H1 (cell line): Measurements from ENCODE around the gene SPRYD3. TPM values are rescaled to one million over a fixed set of nuclear protein-coding genes. Genes with fewer than 3 reads are reported as not detected.
A peak's percentile ranks its signal among the peaks of the same experiment; 100 is the strongest.

Source experiments
- CTCF ChIA-PET: fragments of 300-600 bp; sonication (Branson Sonifier 250); formaldehyde crosslinking; loops from one replicate; lab custom pipeline; 2021; ENCODE audit not compliant: partially characterized antibody; lab: Charles Lee
- POLR2A ChIA-PET: fragments of 300-600 bp; sonication (Branson Sonifier 250); formaldehyde crosslinking; loops from one replicate; lab custom pipeline; 2021; ENCODE audit warnings: inconsistent platforms; ENCODE audit not compliant: partially characterized antibody; lab: Charles Lee
- DNase-seq, 2 experiments: peaks; one replicate each; pipeline versions ENCODE4 v3.0.0 to v3.0.0-alpha.2; 2010 to 2022; ENCODE audit warnings: low spot score in 2 of 2, low read depth in 1 of 2, mixed read lengths in 1 of 2
- FAIRE-seq: peaks from 2 replicates; lab custom pipeline; 2011; peaks lifted over from hg19 to GRCh38; lab: Jason Lieb, UNC
- H2AFZ ChIP-seq: 2 replicates; pipeline ENCODE4 v1.8.1; 2012; ENCODE audit warnings: low read length, inconsistent platforms
- H2AK5ac ChIP-seq: 2 replicates; pipeline ENCODE4 v1.6.1; 2013; ENCODE audit warnings: low read depth, low read length
- H2BK120ac ChIP-seq: replicated peaks from 2 replicates; pipeline ENCODE3; 2013; ENCODE audit warnings: low read depth, low read length, inconsistent platforms
- H2BK12ac ChIP-seq: 2 replicates; pipeline ENCODE4 v1.6.1; 2013; ENCODE audit warnings: low read depth, low read length
- H2BK15ac ChIP-seq: 2 replicates; pipeline ENCODE4 v1.6.1; 2013; ENCODE audit warnings: low read length
- H2BK20ac ChIP-seq: 2 replicates; pipeline ENCODE4 v1.6.1; 2013; ENCODE audit warnings: low read length
- H2BK5ac ChIP-seq: 2 replicates; pipeline ENCODE4 v1.6.1; 2013; ENCODE audit warnings: low read depth, low read length
- H3K14ac ChIP-seq: 2 replicates; pipeline ENCODE4 v1.6.1; 2013; ENCODE audit warnings: inconsistent platforms; ENCODE audit not compliant: insufficient read length
- H3K18ac ChIP-seq: 2 replicates; pipeline ENCODE4 v1.6.1; 2013; ENCODE audit warnings: low read length; ENCODE audit errors: extremely low read depth
- H3K23ac ChIP-seq: 2 replicates; pipeline ENCODE4 v1.6.1; 2013; ENCODE audit warnings: inconsistent platforms; ENCODE audit not compliant: insufficient read length
- H3K23me2 ChIP-seq: 2 replicates; pipeline ENCODE4 v1.6.1; 2013; ENCODE audit warnings: low read depth, low read length
- H3K27ac ChIP-seq: 2 replicates; pipeline ENCODE4 v1.6.1; 2011; ENCODE audit warnings: low read depth, low read length, inconsistent platforms
- H3K27me3 ChIP-seq, 4 experiments: replicated peaks in 1 of 4; 1 replicate in 1 of 4; 2 replicates in 3 of 4; pipeline versions ENCODE4 v1.6.1 to v1.8.1; 2011 to 2013; ENCODE audit warnings: low read length in 3 of 4, mild to moderate bottlenecking in 3 of 4, inconsistent platforms in 2 of 4, mixed read lengths in 2 of 4, moderate library complexity in 1 of 4; ENCODE audit not compliant: control insufficient read depth in 3 of 4, insufficient read depth in 3 of 4; ENCODE audit errors: extremely low read depth in 1 of 4
- H3K36me3 ChIP-seq, 4 experiments: 2 replicates each; pipeline versions ENCODE4 v1.6.1 to v1.8.1; 2011 to 2013; ENCODE audit warnings: mild to moderate bottlenecking in 4 of 4, low read length in 3 of 4, moderate library complexity in 2 of 4, control low read depth in 1 of 4, inconsistent platforms in 1 of 4; ENCODE audit not compliant: insufficient read depth in 4 of 4, control insufficient read depth in 2 of 4
- H3K4ac ChIP-seq: replicated peaks from 2 replicates; pipeline ENCODE3; 2013; ENCODE audit warnings: low read length, low read depth, mixed read lengths, inconsistent platforms; ENCODE audit not compliant: insufficient read length
- H3K4me1 ChIP-seq, 4 experiments: replicated peaks in 1 of 4; 1 replicate in 1 of 4; 2 replicates in 3 of 4; pipeline versions ENCODE4 v1.6.1 to v1.8.1; 2011 to 2013; ENCODE audit warnings: low read length in 3 of 4, inconsistent platforms in 2 of 4, mixed read lengths in 1 of 4; ENCODE audit not compliant: insufficient read depth in 4 of 4, control insufficient read depth in 3 of 4
- H3K4me2 ChIP-seq, 2 experiments: 2 replicates each; pipeline versions ENCODE4 v1.6.1 to v1.8.1; 2011 to 2013; ENCODE audit warnings: low read depth in 2 of 2, low read length in 2 of 2, control low read depth in 1 of 2, inconsistent platforms in 1 of 2, mild to moderate bottlenecking in 1 of 2; ENCODE audit not compliant: insufficient read depth in 1 of 2
- H3K4me3 ChIP-seq, 4 experiments: fragments of 200-600, 300-600 bp in 1 of 4; sonication (generic), shearing (Covaris generic), sonication (Bioruptor Twin) in 1 of 4; 2 replicates each; pipeline versions ENCODE4 v1.5.1 to v1.8.1; 2011 to 2016; ENCODE audit warnings: low read length in 4 of 4, low read depth in 3 of 4, control low read depth in 2 of 4, inconsistent platforms in 2 of 4, mild to moderate bottlenecking in 2 of 4, mixed read lengths in 1 of 4, moderate library complexity in 1 of 4; ENCODE audit not compliant: insufficient read depth in 2 of 4; ENCODE audit errors: extremely low read depth in 1 of 4
- H3K56ac ChIP-seq: replicated peaks from 2 replicates; pipeline ENCODE3; 2013; ENCODE audit warnings: low read depth, mild to moderate bottlenecking, mixed read lengths, low read length, inconsistent platforms; ENCODE audit not compliant: insufficient read length
- H3K79me1 ChIP-seq: 2 replicates; pipeline ENCODE4 v1.6.1; 2013; ENCODE audit warnings: low read depth, low read length, control low read depth
- H3K79me2 ChIP-seq, 2 experiments: 2 replicates each; pipeline versions ENCODE4 v1.6.1 to v1.8.1; 2012 to 2013; ENCODE audit warnings: low read length in 2 of 2, mild to moderate bottlenecking in 2 of 2, inconsistent platforms in 1 of 2; ENCODE audit not compliant: insufficient read depth in 2 of 2, control insufficient read depth in 1 of 2
- H3K9ac ChIP-seq, 4 experiments: replicated peaks in 1 of 4; 1 replicate in 1 of 4; 2 replicates in 3 of 4; pipeline versions ENCODE4 v1.6.1 to v1.8.1; 2011 to 2013; ENCODE audit warnings: low read depth in 3 of 4, low read length in 3 of 4, control low read depth in 2 of 4, mild to moderate bottlenecking in 2 of 4, moderate library complexity in 2 of 4, inconsistent platforms in 1 of 4; ENCODE audit errors: extremely low read depth in 1 of 4
- H3K9me3 ChIP-seq, 2 experiments: 2 replicates each; pipeline versions ENCODE4 v1.6.1 to v1.8.1; 2012 to 2013; ENCODE audit warnings: mild to moderate bottlenecking in 2 of 2, moderate library complexity in 2 of 2, control low read depth in 1 of 2, inconsistent platforms in 1 of 2, low read depth in 1 of 2, low read length in 1 of 2, mixed read lengths in 1 of 2; ENCODE audit not compliant: insufficient read depth in 2 of 2
- H4K20me1 ChIP-seq, 2 experiments: replicated peaks in 1 of 2; 2 replicates each; pipeline versions ENCODE3 to v1.8.1; 2011 to 2013; ENCODE audit warnings: inconsistent platforms in 2 of 2, low read length in 2 of 2, mild to moderate bottlenecking in 1 of 2; ENCODE audit not compliant: insufficient read depth in 2 of 2, control insufficient read depth in 1 of 2
- H4K5ac ChIP-seq: 2 replicates; pipeline ENCODE4 v1.6.1; 2013; ENCODE audit warnings: low read length, low read depth, mixed read lengths, inconsistent platforms; ENCODE audit not compliant: insufficient read length
- H4K8ac ChIP-seq: 2 replicates; pipeline ENCODE4 v1.8.0; 2013; ENCODE audit warnings: mild to moderate bottlenecking, moderate library complexity, low read length, inconsistent platforms; ENCODE audit not compliant: insufficient read depth; ENCODE audit errors: extremely low read depth
- H4K91ac ChIP-seq: replicated peaks from 2 replicates; pipeline ENCODE3; 2013; ENCODE audit warnings: low read length, mixed read lengths, inconsistent platforms; ENCODE audit not compliant: insufficient read length
- BACH1 ChIP-seq: IDR thresholded peaks from 2 replicates; pipeline ENCODE4 v1.6.1; 2012; ENCODE audit warnings: low read length, improper control_type of control experiment
- CBX8 ChIP-seq: fragments of 300-800, 300-1000 bp; sonication (generic); IDR thresholded peaks from 2 replicates; pipeline ENCODE4 v1.7.1; 2016; ENCODE audit warnings: low read depth, low read length, borderline replicate concordance
- CHD1 ChIP-seq: IDR thresholded peaks from 2 replicates; pipeline ENCODE4 v1.6.1; 2012; ENCODE audit warnings: low read depth, low read length, improper control_type of control experiment
- CTCF ChIP-seq, 3 experiments: IDR thresholded peaks; 1 replicate in 2 of 3; 2 replicates in 1 of 3; pipeline versions ENCODE4 v1.5.1 to v1.6.1; 2011; ENCODE audit warnings: low read length in 3 of 3, mild to moderate bottlenecking in 3 of 3, inconsistent platforms in 2 of 3, low read depth in 1 of 3, moderate library complexity in 1 of 3; ENCODE audit not compliant: insufficient read depth in 1 of 3; ENCODE audit errors: control extremely low read depth in 1 of 3
- NANOG ChIP-seq: IDR thresholded peaks from 2 replicates; pipeline ENCODE4 v1.6.1; 2011; ENCODE audit warnings: low read length, low read depth, mild to moderate bottlenecking, inconsistent platforms; ENCODE audit not compliant: insufficient read depth, poor library complexity, severe bottlenecking
- PHF8 ChIP-seq: fragments of 200-600 bp; sonication (generic); conservative IDR thresholded peaks from 2 replicates; pipeline ENCODE4 v1.7.1; 2012; ENCODE audit warnings: low read depth, mild to moderate bottlenecking, inconsistent platforms, low read length, moderate library complexity
- SUZ12 ChIP-seq: fragments of 200-600 bp; sonication (generic); IDR thresholded peaks from 2 replicates; pipeline ENCODE4 v1.6.1; 2012; ENCODE audit warnings: mild to moderate bottlenecking, inconsistent platforms, low read length, moderate library complexity, mixed read lengths
- TAF7 ChIP-seq: optimal IDR thresholded peaks from 2 replicates; pipeline ENCODE3; 2011; ENCODE audit warnings: low read depth, mild to moderate bottlenecking, inconsistent platforms, low read length, moderate library complexity, borderline replicate concordance
- WGBS, 2 experiments: shearing (Covaris generic) in 1 of 2; methylation state at CpG; one replicate each; pipeline versions ENCODE4 v1.1.6 to v1.1.7; 2013 to 2015; ENCODE audit warnings: low lambda C conversion rate in 2 of 2, mixed read lengths in 2 of 2, inconsistent platforms in 1 of 2, low coverage in 1 of 2, missing lambda C conversion rate in 1 of 2; ENCODE audit not compliant: insufficient replicate concordance in 2 of 2, insufficient coverage in 1 of 2, insufficient read length in 1 of 2; ENCODE audit errors: extremely low coverage in 1 of 2, missing lambda C conversion rate in 1 of 2; 5-methylcytosine and 5-hydroxymethylcytosine counted together
- polyA plus RNA-seq, 7 experiments: library from polyadenylated mRNA; depleted of rRNA in 3 of 7; stranded (reverse) in 5 of 7; unstranded in 2 of 7; fragments of >200 nt in 5 of 7; fragments of 200-250 nt in 2 of 7; gene quantifications; 1 replicate in 5 of 7; 2 replicates in 1 of 7; 4 replicates in 1 of 7; pipeline versions ENCODE4 v1.2.1 to v1.2.3, GENCODE V29; 2011 to 2013; ENCODE audit warnings: missing spikeins in 2 of 7, mixed read lengths in 2 of 7
- total RNA-seq: library from RNA; stranded (reverse); fragmentation: NEBNext Ultra II Directional; extraction: Animal tissue kit (Norgen Biotek cat#: 25700); gene quantifications from 2 replicates; pipeline ENCODE4 v1.2.1, GENCODE V29; 2021

The SPRYD3 gene
- total and polyA plus RNA-seq, 2 of the 8 experiments (the other 6 are each of a cell fraction or from before 2014, with no cell fraction given): 6.8 to 8.0 TPM

- no peak overlapping the region for H3K23ac ChIP-seq
- H2BK20ac ChIP-seq: no peak overlapping the region; the same call in 1 of the 2 replicates
- 0 out of 2 replicates have a peak overlapping the region, but pooled peaks have one; percentile 92 for H2BK15ac ChIP-seq
- H3K4me3 ChIP-seq: peak overlapping the region; percentile 62 to 85 (median 77); a peak in 7 of 8 replicates
- FAIRE-seq: no peak
- H3K9me3 ChIP-seq: no peaks in the 10 kb centered on the region
- H3K4me2 ChIP-seq: peak overlapping the region; percentile 95 to 99
- H3K9ac ChIP-seq: no peak overlapping the region
- no peaks in the 10 kb centered on the region for H3K36me3 ChIP-seq
- peak overlapping the region; percentile 75; the same call in 1 of the 2 replicates for H2AFZ ChIP-seq
- H2BK120ac ChIP-seq: no peak overlapping the region
- no peaks in the 10 kb centered on the region for H3K79me1 ChIP-seq
- 26% methylated on average over 12 of the region's 13 CpGs; no CpG with 5 or more reads in 1 of the 2 experiments for WGBS, 2 experiments
- no peak overlapping the region for H2BK5ac ChIP-seq
- no peak for DNase-seq
- H3K4me1 ChIP-seq: peaks cover 4 to 22% (median 7%) of the 10 kb centered on the region in 4 experiments
- H3K27me3 ChIP-seq: peaks cover 0 to 25% (median 15%) of the 10 kb centered on the region in 4 experiments; a peak in 5 of 7 replicates
- H4K91ac ChIP-seq: peak overlapping the region; percentile 49
- H3K79me2 ChIP-seq: no peaks in the 10 kb centered on the region
- CTCF ChIA-PET: interaction anchor here (0.8 to 19.1 kb wide), 24 partner anchors 10 to 1758 kb away, joined by 3 to 531 read pairs (median 4); partner anchors contain the start of gene SPRYD3
- no peak overlapping the region for H4K8ac ChIP-seq
- no peak overlapping the region for H3K56ac ChIP-seq
- H3K18ac ChIP-seq: peak overlapping the region; percentile 32
- H2BK12ac ChIP-seq: peak overlapping the region; percentile 85; the same call in 1 of the 2 replicates
- no peak overlapping the region for H3K4ac ChIP-seq
- no peak overlapping the region for H2AK5ac ChIP-seq
- POLR2A ChIA-PET: interaction anchor here (0.8 to 3.6 kb wide), 11 partner anchors 12 to 94 kb away, joined by 3 to 21 read pairs (median 6); partner anchors contain the start of genes EIF4B and SPRYD3
- no peaks in the 10 kb centered on the region for H4K20me1 ChIP-seq
- no peak overlapping the region for H3K14ac ChIP-seq
- H3K23me2 ChIP-seq: peaks cover 28% of the 10 kb centered on the region
- no peak overlapping the region for H3K27ac ChIP-seq
- no peak overlapping the region for H4K5ac ChIP-seq
- no peak for TF ChIP-seq TAF7
- no peak for TF ChIP-seq CBX8
- TF ChIP-seq BACH1: no peak
- TF ChIP-seq CHD1: no peak
- no peak for TF ChIP-seq NANOG
- no peak for TF ChIP-seq PHF8
- TF ChIP-seq SUZ12: 0 out of 2 replicates have a peak, but pooled peaks have one; percentile 46
- TF ChIP-seq CTCF (IDR thresholded peaks at IDR 0.05; ENCODE audit: control extremely low read depth in 1 of 3, insufficient read depth in 1 of 3, low read depth in 1 of 3, low read length in 3 of 3): no peak
Observed at GRCh38 chr12:53098354-53098981, 19.3 kb upstream of the SPRYD3 start.
